Muscle of leg (tissue), 11 donors: ENCODE data around the gene FOXK2. TPM values are rescaled to one million over a fixed set of nuclear protein-coding genes. Genes with fewer than 3 reads are reported as not detected.

ENCODE experiments used
- DNase-seq: peaks from one replicate; pipeline ENCODE4 v3.0.0; 2013
- H3K27ac ChIP-seq: one replicate; pipeline ENCODE4 v1.5.1; 2013; ENCODE audit warnings: mild to moderate bottlenecking, low read length, control low read depth
- H3K27me3 ChIP-seq: one replicate; pipeline ENCODE4 v1.6.1; 2013; ENCODE audit warnings: low read length; ENCODE audit not compliant: control insufficient read depth, insufficient read depth
- H3K36me3 ChIP-seq: one replicate; pipeline ENCODE4 v1.6.1; 2013; ENCODE audit warnings: low read length; ENCODE audit not compliant: control insufficient read depth, insufficient read depth
- H3K4me1 ChIP-seq: one replicate; pipeline ENCODE4 v1.6.1; 2013; ENCODE audit warnings: low read length; ENCODE audit not compliant: control insufficient read depth, insufficient read depth
- H3K4me3 ChIP-seq: one replicate; pipeline ENCODE4 v1.5.1; 2013; ENCODE audit warnings: low read length, control low read depth
- H3K9me3 ChIP-seq: replicated peaks from 2 replicates; pipeline ENCODE4 v1.6.1; 2013; ENCODE audit warnings: low read depth, low read length; ENCODE audit not compliant: control insufficient read depth
- WGBS: methylation state at CpG from one replicate; pipeline ENCODE4 v1.1.5; 2013; ENCODE audit warnings: missing lambda C conversion rate; ENCODE audit not compliant: insufficient coverage; 5-methylcytosine and 5-hydroxymethylcytosine counted together
- polyA plus RNA-seq, 8 donors: library from polyadenylated mRNA; unstranded; fragments of 120-200 nt; gene quantifications; one replicate each; pipeline versions ENCODE4 v1.2.1 to v1.2.3, GENCODE V29; 2013; ENCODE audit warnings: inconsistent platforms in 1 of 8, low replicate concordance in 1 of 8; ENCODE audit not compliant: insufficient read length in 8 of 8, insufficient read depth in 1 of 8
- total RNA-seq: library from RNA; stranded (reverse); fragments of 120-200 nt; gene quantifications from one replicate; pipeline ENCODE4 v1.2.4, GENCODE V29; 2013

Gene FOXK2
- total and polyA plus RNA-seq, 9 donors, result 31.8 to 47.3 (median 38.3) TPM

GRCh38 chr17:82615084-82616020 lies 95.8 kb downstream of the FOXK2 start:
- WGBS, result 88% methylated on average over 42 of the region's 45 CpGs
- H3K9me3 ChIP-seq, result no peaks in the 10 kb centered on the region
- H3K27ac ChIP-seq, result no peak overlapping the region
- no peaks in the 10 kb centered on the region for H3K27me3 ChIP-seq
- no peak for DNase-seq
- H3K36me3 ChIP-seq, result peaks cover 74% of the 10 kb centered on the region
- H3K4me1 ChIP-seq, result peaks cover 4% of the 10 kb centered on the region
- H3K4me3 ChIP-seq, result no peak overlapping the region

DNA sequence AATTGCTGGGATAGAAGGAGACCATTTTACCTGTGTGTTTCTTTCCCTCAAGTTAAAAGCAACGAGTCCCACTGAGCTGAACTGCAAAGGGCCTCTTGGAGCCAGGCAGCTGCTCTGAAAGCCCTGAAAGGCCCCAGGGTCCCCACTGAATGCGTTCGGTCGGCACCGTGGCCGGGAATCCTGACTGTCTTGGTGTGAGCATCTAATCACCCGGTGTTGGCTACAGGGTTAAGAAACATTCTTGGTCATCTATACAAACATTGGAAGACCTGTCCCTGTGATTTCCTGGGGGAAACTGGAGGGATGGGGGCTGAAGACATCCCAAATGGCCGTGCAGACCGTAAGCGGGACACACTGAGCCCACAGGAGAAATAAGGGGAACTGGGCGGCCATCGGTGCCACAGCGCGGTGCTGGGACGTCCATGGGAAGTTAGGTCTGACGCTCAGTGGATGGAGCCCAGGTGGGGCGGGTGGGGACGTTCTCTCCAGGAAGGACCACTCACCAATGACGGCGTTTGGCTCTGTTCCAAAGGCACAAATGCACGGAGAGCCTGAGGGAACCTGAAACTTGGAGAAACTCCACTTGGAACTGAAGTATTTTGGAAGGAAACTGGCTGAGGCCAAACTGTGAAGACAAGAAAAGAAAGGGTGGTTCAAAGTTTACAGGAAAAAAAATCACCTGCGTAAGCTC lies 96.6 kb downstream of the FOXK2 start:
- WGBS, result 73% methylated on average over 16 of the region's 22 CpGs
- Histone ChIP-seq H3K9me3 (no peaks in the 10 kb centered on the region), H3K36me3 (peaks cover 75% of the 10 kb centered on the region), H3K4me3 (no peak overlapping the region), H3K4me1 (peaks cover 4% of the 10 kb centered on the region), H3K27me3 (no peaks in the 10 kb centered on the region), H3K27ac (no peak overlapping the region)
- no peak for DNase-seq

- H3K4me1 ChIP-seq, result no peaks in the 10 kb centered on the region
- H3K4me3 ChIP-seq, result no peak overlapping the region
- no peaks in the 10 kb centered on the region for H3K9me3 ChIP-seq
- DNase-seq, result no peak
- no peaks in the 10 kb centered on the region for H3K27me3 ChIP-seq
- H3K27ac ChIP-seq, result no peak overlapping the region
- WGBS, result 82% methylated on average over 6 of the region's 7 CpGs
- H3K36me3 ChIP-seq, result peaks cover 75% of the 10 kb centered on the region
Observed at GRCh38 chr17:82619211-82619610, 99.7 kb downstream of the FOXK2 start.

DNA sequence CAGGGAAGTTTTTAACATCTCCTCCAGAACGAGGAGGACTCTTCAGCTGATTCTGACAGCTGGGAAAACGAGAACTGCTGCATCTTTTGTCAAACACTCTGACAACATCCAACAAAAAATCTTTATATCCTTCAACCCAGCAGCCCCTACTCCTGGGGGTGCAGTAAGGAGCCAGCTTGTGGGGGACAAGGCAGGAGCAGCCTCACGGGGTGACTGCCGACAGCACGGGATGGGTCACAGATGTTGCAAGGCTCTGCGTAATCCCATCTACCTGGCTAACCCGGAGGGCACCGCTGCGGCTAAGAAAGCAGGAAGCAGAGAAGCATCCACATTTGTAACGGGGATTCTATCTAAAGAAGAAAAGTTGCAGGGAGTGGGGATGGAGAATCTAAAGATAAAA lies 100.1 kb downstream of the FOXK2 start:
- no peak for DNase-seq
- Histone ChIP-seq H3K4me1 (no peaks in the 10 kb centered on the region), H3K27me3 (no peaks in the 10 kb centered on the region), H3K27ac (no peak overlapping the region), H3K36me3 (peaks cover 73% of the 10 kb centered on the region), H3K9me3 (no peaks in the 10 kb centered on the region), H3K4me3 (no peak overlapping the region)
- WGBS, result 89% methylated on average over 7 of the region's 10 CpGs

DNA sequence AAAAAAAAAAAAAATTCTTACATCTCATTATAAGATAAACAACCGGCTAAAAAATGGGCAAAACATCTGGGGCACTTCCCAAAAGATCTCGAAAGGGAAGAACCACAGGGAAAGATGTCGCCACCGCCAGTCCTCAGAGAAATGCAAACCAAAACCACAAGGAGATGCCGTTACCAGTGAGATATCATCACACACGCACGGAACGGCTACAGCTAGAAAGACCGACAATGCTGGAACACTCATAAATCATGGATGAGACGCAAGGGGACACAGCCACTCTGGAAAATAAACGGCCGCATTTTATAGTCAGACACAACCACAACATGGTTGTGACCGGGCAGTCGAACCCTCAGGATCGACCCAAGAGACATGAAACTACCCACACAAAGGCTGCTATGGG lies 104.2 kb downstream of the FOXK2 start:
- H3K27me3 ChIP-seq, result no peaks in the 10 kb centered on the region
- no peak for DNase-seq
- H3K4me3 ChIP-seq, result no peak overlapping the region
- WGBS, result 83% methylated on average over 14 of the region's 15 CpGs
- peaks cover 72% of the 10 kb centered on the region for H3K36me3 ChIP-seq
- no peak overlapping the region for H3K27ac ChIP-seq
- no peaks in the 10 kb centered on the region for H3K9me3 ChIP-seq
- H3K4me1 ChIP-seq, result no peaks in the 10 kb centered on the region

DNA sequence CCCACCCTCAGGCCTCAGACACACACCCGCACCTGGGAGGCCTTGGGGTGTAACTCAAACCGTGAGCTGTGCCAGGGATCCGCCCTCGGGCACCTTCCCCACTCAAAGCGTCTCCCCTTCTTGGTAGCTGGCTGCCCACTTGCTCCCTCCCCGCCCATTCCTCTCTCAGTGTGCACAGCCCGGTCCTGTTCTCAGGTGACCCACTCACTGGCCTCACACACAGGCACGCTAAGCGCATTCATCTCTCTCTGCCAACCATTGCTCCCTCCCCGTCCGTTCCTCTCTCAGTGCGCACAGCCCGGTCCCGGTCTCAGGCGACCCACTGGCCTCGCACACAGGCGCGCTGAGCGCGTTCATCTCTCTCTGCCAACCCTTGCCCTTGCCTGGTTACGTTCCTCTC lies 107.9 kb downstream of the FOXK2 start:
- no peak overlapping the region for H3K4me3 ChIP-seq
- H3K27ac ChIP-seq, result no peak overlapping the region
- no peaks in the 10 kb centered on the region for H3K27me3 ChIP-seq
- no peaks in the 10 kb centered on the region for H3K4me1 ChIP-seq
- DNase-seq, result no peak
- H3K9me3 ChIP-seq, result no peaks in the 10 kb centered on the region
- peaks cover 66% of the 10 kb centered on the region for H3K36me3 ChIP-seq
- 89% methylated on average over 18 of the region's 21 CpGs for WGBS

GRCh38 chr17:82629748-82630147 lies 110.2 kb downstream of the FOXK2 start:
- peaks cover 70% of the 10 kb centered on the region for H3K36me3 ChIP-seq
- H3K27me3 ChIP-seq, result no peaks in the 10 kb centered on the region
- DNase-seq, result no peak
- H3K27ac ChIP-seq, result no peak overlapping the region
- no peak overlapping the region for H3K4me3 ChIP-seq
- H3K9me3 ChIP-seq, result no peaks in the 10 kb centered on the region
- WGBS, result 79% methylated on average over 7 of the region's 8 CpGs
- no peaks in the 10 kb centered on the region for H3K4me1 ChIP-seq

GRCh38 chr17:82630212-82630611 lies 110.7 kb downstream of the FOXK2 start:
- peaks cover 65% of the 10 kb centered on the region for H3K36me3 ChIP-seq
- H3K9me3 ChIP-seq, result no peaks in the 10 kb centered on the region
- no peak overlapping the region for H3K27ac ChIP-seq
- H3K27me3 ChIP-seq, result no peaks in the 10 kb centered on the region
- H3K4me3 ChIP-seq, result no peak overlapping the region
- no peaks in the 10 kb centered on the region for H3K4me1 ChIP-seq
- no peak for DNase-seq
- WGBS, result 92% methylated on average over 11 of the region's 12 CpGs

DNA sequence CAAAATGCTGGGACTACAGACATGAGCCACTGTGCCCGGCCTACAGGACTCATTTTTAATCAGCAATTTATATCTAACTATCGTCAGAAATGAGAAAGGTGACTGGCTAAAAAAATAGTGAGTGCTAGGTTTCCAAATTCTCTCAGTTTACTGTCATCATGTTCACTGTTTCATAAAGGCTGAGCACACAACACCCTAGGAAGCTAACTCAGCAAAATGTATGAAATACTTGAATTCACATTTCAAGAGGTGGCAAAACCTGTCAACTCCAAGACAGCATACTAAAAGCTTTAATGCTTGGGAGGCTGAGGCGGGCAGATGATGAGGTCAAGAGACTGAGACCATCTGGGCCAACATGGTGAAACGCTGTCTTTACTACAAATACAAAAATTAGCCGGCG lies 112.0 kb downstream of the FOXK2 start:
- DNase-seq, result no peak
- no peak overlapping the region for H3K27ac ChIP-seq
- H3K9me3 ChIP-seq, result no peaks in the 10 kb centered on the region
- no peak overlapping the region for H3K4me3 ChIP-seq
- 78% methylated on average over 3 of the region's 6 CpGs for WGBS
- no peaks in the 10 kb centered on the region for H3K27me3 ChIP-seq
- H3K4me1 ChIP-seq, result no peaks in the 10 kb centered on the region
- H3K36me3 ChIP-seq, result peaks cover 57% of the 10 kb centered on the region

DNA sequence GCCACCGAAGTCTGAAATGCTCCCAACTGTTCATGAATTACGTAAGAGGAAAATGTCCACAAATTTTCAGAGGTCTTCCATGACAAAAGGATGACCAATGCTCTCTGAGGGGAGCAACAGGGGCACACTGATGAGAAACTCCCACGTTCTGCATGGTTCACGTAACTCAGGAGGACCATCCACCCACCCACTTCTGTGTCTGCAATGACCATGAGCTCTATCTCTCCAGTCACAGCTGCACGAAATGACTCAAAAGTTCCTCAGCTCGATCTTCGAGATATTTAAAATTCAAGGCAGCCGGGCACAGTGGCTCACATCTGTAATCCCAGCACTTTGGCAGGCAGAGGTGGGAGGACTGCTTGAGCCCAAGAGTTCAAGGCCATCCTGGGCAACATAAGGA lies 112.9 kb downstream of the FOXK2 start:
- 86% methylated on average over 5 of the region's 8 CpGs for WGBS
- H3K27ac ChIP-seq, result no peak overlapping the region
- no peak for DNase-seq
- H3K4me3 ChIP-seq, result no peak overlapping the region
- H3K27me3 ChIP-seq, result no peaks in the 10 kb centered on the region
- no peaks in the 10 kb centered on the region for H3K9me3 ChIP-seq
- no peaks in the 10 kb centered on the region for H3K4me1 ChIP-seq
- peaks cover 52% of the 10 kb centered on the region for H3K36me3 ChIP-seq
